Vagina (tissue), 2 donors: ENCODE results near the gene HOXB5. TPM values are rescaled to one million over a fixed set of nuclear protein-coding genes. Genes with fewer than 3 reads are reported as not detected.

ENCODE experiments used
- DNase-seq, 2 donors: peaks; one replicate each; pipeline ENCODE4 v3.0.0-alpha.2; 2017; ENCODE audit errors: extremely low spot score in 2 of 2
- H3K27ac ChIP-seq: fragments of 200-600 bp; sonication (generic); one replicate; pipeline ENCODE4 v1.5.1; 2019
- H3K27me3 ChIP-seq: fragments of 200-600 bp; sonication (generic); one replicate; pipeline ENCODE4 v1.5.1; 2019
- H3K36me3 ChIP-seq, 2 donors: fragments of 200-600 bp; sonication (generic); one replicate each; pipeline ENCODE4 v1.5.1; 2017 to 2019
- H3K4me1 ChIP-seq: fragments of 200-600 bp; sonication (generic); one replicate; pipeline ENCODE4 v1.5.1; 2019
- H3K4me3 ChIP-seq, 2 donors: fragments of 200-600 bp; sonication (generic); 1 replicate in 1 of 2; 2 replicates in 1 of 2; pipeline ENCODE4 v1.5.1; 2016 to 2019
- H3K9me3 ChIP-seq: fragments of 200-600 bp; sonication (generic); one replicate; pipeline ENCODE4 v1.5.1; 2019
- POLR2A ChIP-seq, 2 donors: fragments of 450-650 bp; IDR thresholded peaks; one replicate each; pipeline ENCODE4 v1.6.1; 2017; ENCODE audit warnings: antibody characterized with exemption in 2 of 2, mild to moderate bottlenecking in 2 of 2, moderate library complexity in 2 of 2
- POLR2AphosphoS5 ChIP-seq, 2 donors: sonication (generic); formaldehyde crosslinking; IDR thresholded peaks; one replicate each; pipeline ENCODE4 v1.9.0; 2017; ENCODE audit warnings: antibody characterized with exemption in 2 of 2, mild to moderate bottlenecking in 2 of 2, low read depth in 1 of 2; ENCODE audit not compliant: insufficient read depth in 1 of 2
- intact Hi-C: fragments of 100-400 bp; cut with DNase I; formaldehyde crosslinking; loops from one replicate; pipeline ENCODE4 v1.15.1; 2023
- total RNA-seq: library from RNA; depleted of rRNA; stranded (reverse); fragments of >200 nt; gene quantifications from one replicate; pipeline ENCODE4 v1.2.3, GENCODE V29; 2016
- TF ChIP-seq, protein P1 (sequence below), 3 experiments: fragments of 450-650 bp in 2 of 3; fragments of 200-600 bp in 1 of 3; sonication (generic) in 1 of 3; IDR thresholded peaks; one replicate each; pipeline ENCODE4 v1.5.1; 2017 to 2019; ENCODE audit warnings: antibody characterized with exemption in 3 of 3, mild to moderate bottlenecking in 2 of 3, moderate library complexity in 2 of 3

HOXB5 gene
- total RNA-seq, 1 donor from 2014 or later: 0.74 TPM

DNA sequence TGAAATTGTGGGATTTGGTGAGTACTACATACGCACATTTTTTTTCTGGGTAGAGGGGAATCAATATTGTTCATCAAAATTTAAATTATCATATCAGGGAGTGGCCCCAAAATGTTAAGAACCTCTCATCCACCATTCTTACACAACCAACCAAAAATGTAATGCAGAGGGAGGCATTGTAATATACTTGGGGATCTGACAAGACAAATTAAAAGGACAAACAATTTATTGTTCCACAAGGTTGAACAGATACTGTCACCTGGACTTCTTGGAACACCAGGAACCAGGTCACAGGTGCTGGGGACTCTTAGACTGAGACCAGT is 47.2 kb upstream of the HOXB5 start:
- no peak overlapping the region for H3K27ac ChIP-seq
- no peaks in the 10 kb centered on the region for H3K4me1 ChIP-seq
- no peaks in the 10 kb centered on the region for H3K9me3 ChIP-seq
- H3K36me3 ChIP-seq: no peaks in the 10 kb centered on the region
- TF ChIP-seq POLR2A (IDR thresholded peaks at IDR 0.05) (no peak), POLR2AphosphoS5 (IDR thresholded peaks at IDR 0.05; ENCODE audit: insufficient read depth in 1 of 2, low read depth in 1 of 2) (no peak)
- TF ChIP-seq, protein P1, sequence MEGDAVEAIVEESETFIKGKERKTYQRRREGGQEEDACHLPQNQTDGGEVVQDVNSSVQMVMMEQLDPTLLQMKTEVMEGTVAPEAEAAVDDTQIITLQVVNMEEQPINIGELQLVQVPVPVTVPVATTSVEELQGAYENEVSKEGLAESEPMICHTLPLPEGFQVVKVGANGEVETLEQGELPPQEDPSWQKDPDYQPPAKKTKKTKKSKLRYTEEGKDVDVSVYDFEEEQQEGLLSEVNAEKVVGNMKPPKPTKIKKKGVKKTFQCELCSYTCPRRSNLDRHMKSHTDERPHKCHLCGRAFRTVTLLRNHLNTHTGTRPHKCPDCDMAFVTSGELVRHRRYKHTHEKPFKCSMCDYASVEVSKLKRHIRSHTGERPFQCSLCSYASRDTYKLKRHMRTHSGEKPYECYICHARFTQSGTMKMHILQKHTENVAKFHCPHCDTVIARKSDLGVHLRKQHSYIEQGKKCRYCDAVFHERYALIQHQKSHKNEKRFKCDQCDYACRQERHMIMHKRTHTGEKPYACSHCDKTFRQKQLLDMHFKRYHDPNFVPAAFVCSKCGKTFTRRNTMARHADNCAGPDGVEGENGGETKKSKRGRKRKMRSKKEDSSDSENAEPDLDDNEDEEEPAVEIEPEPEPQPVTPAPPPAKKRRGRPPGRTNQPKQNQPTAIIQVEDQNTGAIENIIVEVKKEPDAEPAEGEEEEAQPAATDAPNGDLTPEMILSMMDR (IDR thresholded peaks at IDR 0.05): no peak
- peaks cover 5% of the 10 kb centered on the region for H3K27me3 ChIP-seq
- DNase-seq: no peak
- H3K4me3 ChIP-seq: no peak overlapping the region
- intact Hi-C loops: no loop called here

DNA sequence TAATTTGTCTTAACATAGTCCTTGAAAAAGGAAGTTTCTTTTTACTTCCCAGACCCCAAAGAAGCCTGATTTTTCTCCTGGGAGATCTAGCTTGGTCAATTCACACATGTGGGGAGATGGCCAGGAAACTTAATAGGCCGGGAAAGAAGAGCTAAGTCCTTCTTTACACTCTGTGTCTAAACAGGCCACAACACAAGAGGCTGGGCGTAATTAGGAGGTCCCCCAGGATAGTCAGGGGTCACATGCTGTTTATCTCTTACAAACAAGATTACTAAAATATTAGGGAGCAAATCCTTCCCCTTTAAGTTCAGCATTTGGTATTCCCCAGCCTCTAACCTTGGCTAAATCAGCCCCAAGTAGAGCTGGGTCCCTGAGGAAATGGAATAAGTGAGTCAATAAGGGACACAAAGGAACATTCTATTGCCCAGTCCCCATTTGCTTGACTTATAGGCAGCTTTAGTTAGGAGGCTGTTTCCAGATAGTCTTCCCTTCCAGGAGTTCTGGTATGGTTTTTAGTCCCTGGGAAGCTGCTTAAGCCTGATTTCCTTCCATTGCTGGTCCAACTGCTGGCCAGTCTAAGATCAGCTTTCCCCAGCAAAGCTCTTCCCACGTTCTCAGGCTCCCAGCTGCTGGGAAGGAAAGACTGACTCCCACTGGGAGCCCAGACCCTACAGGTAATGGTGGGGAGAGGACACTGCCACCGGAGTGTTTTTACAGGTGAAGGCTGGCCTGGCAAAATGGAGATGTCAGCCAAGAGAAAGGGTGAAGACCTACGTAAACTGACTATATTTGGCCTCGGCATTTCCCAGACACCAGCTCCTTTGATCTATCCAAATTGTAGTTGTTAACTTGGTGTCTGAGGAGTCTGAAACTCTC is 46.6 kb upstream of the HOXB5 start:
- no peaks in the 10 kb centered on the region for H3K4me1 ChIP-seq
- H3K9me3 ChIP-seq: no peaks in the 10 kb centered on the region
- DNase-seq: no peak
- no peak overlapping the region for H3K4me3 ChIP-seq
- TF ChIP-seq, protein P1 (IDR thresholded peaks at IDR 0.05): no peak
- TF ChIP-seq POLR2A (IDR thresholded peaks at IDR 0.05): no peak
- no peak for TF ChIP-seq POLR2AphosphoS5 (IDR thresholded peaks at IDR 0.05; ENCODE audit: insufficient read depth in 1 of 2, low read depth in 1 of 2)
- no peaks in the 10 kb centered on the region for H3K36me3 ChIP-seq
- no peak overlapping the region for H3K27ac ChIP-seq
- peaks cover 5% of the 10 kb centered on the region for H3K27me3 ChIP-seq
- intact Hi-C loops: no loop called here

DNA sequence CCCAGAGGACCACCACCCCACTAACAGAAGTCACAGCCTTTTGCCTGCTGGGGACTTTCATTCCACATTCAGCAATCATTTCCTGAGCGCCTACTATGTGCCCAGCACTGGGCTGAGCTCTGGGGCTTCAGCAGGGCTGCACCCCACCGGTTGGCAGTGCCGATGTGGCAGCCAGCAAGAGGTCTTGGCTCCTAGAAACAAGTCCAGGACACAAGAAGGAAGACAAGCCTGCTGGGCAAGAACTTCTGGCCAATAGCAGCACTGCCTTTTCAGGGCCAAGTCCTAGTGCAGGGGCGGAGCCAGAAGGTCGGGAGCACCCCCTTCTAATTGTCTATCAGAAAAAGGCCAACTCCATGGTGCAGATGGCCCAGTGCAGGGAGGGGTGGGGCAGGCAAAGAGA is 45.6 kb upstream of the HOXB5 start:
- no peak for DNase-seq
- H3K27me3 ChIP-seq: peaks cover 5% of the 10 kb centered on the region
- no peaks in the 10 kb centered on the region for H3K4me1 ChIP-seq
- H3K36me3 ChIP-seq: no peaks in the 10 kb centered on the region
- TF ChIP-seq POLR2A (IDR thresholded peaks at IDR 0.05) (no peak), POLR2AphosphoS5 (IDR thresholded peaks at IDR 0.05; ENCODE audit: insufficient read depth in 1 of 2, low read depth in 1 of 2) (no peak)
- TF ChIP-seq, protein P1 (IDR thresholded peaks at IDR 0.05): no peak
- no peaks in the 10 kb centered on the region for H3K9me3 ChIP-seq
- intact Hi-C loops: no loop called here
- H3K4me3 ChIP-seq: no peak overlapping the region
- no peak overlapping the region for H3K27ac ChIP-seq

DNA sequence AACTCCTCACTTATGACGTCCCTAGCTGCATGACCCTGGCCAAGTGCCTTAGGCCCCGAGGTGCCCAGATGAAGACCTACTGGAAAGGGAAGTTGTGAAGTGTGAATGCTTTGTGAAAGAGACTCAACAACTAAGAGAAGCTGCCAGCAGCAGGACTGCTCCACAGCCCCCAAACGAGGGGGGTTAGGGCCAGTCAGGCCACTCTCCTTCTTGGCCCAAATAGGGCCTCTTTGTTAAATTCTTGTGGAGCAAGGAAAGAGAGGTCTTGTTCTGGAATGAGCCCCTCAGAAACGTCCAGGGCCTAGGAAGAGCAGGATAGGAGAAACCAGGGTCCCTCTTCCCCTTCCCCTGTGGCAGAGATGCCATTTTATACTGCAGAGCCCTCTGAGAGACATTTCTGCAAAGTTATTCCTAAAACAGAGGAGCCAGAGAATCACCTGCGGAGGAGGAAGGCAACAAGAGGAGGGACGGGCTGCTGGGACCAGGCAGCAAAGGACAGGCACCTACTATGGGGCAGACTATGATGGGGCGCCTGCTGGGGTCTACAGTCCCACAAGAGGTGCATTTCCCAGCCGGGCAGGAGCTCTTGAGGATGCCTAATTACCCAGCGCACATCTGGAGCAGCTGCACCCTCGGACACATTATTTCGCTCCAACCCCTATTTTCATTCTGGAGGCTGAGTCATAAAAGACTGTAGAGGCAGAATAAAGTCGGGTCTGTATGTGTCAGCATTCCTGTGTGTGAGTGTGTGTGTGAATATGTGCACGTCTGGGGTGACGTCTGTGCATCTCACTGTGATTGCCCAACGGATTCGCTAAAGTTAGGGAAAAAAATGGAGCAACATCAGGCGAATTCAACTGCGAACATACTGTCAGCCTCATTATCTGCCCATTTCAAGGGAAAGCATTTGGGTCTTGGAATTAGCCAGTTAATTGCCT is 44.0 kb upstream of the HOXB5 start:
- no peaks in the 10 kb centered on the region for H3K36me3 ChIP-seq
- intact Hi-C loops: no loop called here
- TF ChIP-seq, protein P1 (IDR thresholded peaks at IDR 0.05): no peak
- no peak for TF ChIP-seq POLR2AphosphoS5 (IDR thresholded peaks at IDR 0.05; ENCODE audit: insufficient read depth in 1 of 2, low read depth in 1 of 2)
- no peak for TF ChIP-seq POLR2A (IDR thresholded peaks at IDR 0.05)
- no peak overlapping the region for H3K27ac ChIP-seq
- peaks cover 9% of the 10 kb centered on the region for H3K4me1 ChIP-seq
- H3K4me3 ChIP-seq: no peak overlapping the region
- peaks cover 5% of the 10 kb centered on the region for H3K27me3 ChIP-seq
- no peak for DNase-seq
- no peaks in the 10 kb centered on the region for H3K9me3 ChIP-seq
